HG02852 (cell line): ENCODE data around the gene SYNJ2.

Experiments used
- ATAC-seq: cut with Tn5 transposase; IDR thresholded peaks from one replicate; pipeline ENCODE4 v1.9.1; 2021; ENCODE audit warnings: mild to moderate bottlenecking, moderate library complexity; ENCODE audit not compliant: unreplicated experiment

Gene SYNJ2

GRCh38 chr6:157997893-157998608 lies 16.4 kb downstream of the SYNJ2 start:
- no peak for ATAC-seq

- no peak for ATAC-seq
These were observed 17.1 kb downstream of the SYNJ2 start for GRCh38 chr6:157998707-157999167.

DNA sequence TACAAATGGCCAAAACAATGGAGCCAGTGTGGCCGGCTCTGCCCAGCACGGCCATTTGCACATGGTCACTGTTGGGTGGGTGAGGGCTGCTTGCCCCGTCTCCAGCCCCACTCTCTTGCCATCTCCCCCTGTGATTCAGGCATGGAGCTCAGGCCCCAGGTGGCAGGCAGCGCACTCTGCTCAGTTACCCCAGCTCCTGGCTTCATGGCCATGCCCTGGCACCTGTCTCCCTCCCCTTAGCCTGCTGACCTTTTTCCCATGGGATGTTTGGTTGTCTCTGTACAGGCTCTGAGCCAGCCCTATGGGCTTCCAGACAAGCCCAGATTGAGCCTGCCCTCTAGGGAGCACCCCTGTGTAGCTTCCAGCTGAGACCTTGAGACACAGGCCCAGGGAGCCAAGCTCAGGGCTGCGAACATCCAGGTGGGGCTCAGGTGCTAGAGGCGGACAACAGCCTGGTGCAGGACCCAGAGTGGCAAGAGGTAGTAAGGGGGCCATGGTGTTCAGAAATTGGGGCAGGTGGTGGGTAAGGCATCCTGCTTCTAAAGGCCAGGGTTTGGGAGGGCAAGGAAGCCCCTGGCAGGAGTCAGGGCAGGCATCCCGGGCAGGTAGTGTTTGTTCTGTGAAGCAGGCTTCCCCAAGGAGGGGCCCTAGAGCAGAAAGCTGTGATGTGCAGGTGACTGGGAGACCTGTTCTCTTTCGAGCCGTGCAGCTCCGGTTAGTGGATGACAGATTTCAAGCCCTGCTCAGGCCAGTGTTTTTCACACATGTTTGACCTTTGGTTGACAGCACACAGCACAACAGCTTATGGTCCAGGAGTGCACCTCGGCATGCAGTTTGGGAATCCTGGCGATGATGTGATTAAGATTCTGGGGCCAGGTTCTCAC lies 17.7 kb downstream of the SYNJ2 start:
- no peak for ATAC-seq

DNA sequence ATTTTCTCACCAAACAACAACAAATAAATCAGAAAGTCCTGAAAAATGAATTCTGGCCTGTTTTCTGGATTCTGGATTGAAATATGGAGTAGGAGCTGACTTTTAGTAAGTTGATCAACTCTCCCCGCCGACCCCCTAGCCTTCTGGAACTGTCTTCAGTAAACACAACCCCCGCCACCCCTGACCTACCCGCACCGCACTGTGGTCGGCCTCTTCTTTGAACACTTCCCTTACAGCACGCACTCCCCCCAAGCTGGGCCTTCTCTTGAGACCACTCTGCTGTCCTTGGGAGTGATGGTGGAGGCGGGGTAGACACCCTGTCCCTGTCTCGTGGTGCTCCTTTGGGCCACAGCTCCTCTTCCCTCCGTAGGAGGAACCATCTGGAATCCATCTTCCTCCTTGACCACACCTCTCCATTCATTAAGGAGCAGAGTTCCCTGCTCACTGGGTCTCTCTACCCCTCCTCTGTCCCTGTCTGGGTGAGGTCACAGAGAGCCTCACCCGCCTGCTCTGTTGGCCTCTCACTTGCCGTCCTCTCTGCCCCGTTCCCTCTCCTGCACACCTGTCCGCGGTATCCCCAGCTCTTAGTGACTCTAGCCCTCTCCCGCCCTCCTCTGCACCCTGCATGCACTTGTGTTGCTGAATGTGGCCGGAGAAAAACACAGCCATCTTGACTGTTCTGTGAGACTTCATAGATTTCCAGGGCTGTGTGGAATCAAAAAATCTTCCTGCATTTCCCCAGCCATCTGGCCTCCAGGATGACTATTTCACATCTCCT lies 19.1 kb downstream of the SYNJ2 start:
- ATAC-seq, result no peak

- no peak for ATAC-seq
These were observed 20.7 kb downstream of the SYNJ2 start for GRCh38 chr6:158002249-158002950.

DNA sequence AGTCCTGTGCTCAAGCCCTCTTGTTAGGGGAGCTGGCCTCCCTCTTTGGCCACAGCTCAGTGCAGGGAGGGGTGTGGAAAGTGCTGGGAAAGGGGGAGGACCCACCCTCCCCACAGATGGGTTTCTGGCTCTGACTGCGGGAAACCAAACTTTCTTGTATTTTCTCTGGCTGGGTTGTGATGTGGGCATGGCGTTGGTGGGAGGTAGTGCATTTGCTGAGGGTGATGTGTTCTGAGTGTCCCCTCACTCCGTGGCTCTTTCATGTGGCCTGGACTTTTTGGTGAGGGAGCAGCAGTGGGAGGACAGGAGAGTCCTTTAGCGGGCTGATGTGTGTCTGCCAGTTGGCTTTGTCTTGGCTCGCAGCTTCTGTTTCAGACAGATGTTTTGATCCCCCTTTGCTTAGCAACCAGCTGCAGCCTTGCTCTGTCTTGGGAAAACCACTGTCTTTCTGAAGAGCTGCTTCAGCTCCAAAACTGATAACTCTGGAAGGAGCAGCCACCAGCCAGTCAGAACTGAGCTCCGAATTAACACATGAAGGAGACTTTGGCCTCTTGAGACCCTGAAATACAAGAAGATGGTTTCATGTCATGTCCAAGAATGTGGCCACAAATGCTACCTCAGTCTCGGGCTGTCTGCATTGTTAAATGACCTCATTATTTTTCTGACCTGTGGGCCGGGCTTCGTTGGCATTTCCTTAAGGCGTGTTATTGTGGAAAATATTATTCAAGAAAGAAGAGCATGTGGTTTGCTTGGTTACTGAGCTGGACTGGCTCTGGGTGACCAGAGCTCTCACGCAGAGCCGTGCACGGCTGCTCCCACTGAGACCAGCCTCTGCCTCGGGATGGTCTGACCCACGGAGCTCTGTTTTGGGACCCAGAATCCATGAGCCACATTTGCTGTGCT lies 21.5 kb downstream of the SYNJ2 start:
- ATAC-seq, result no peak

GRCh38 chr6:158003910-158004700 lies 22.4 kb downstream of the SYNJ2 start:
- ATAC-seq, result no peak

DNA sequence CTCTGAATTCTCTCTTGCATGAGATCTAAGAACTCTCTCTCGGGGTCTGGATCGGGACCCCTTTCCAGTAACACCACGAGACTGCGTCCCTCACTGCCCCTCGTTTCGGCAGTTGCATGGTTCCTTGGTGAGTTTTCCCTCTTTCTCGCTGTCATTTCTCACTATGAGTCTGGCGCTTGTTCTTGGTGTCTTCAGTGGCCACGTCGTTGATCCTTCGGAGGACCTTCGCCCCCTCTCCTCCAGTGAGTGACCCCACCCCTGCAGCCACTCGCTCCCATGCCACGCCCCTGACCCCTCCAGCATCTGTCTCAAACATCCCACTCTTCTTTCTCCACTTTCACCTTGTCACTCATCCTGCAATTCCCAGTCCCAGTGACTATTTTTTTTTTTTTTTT lies 23.0 kb downstream of the SYNJ2 start:
- ATAC-seq, result no peak

DNA sequence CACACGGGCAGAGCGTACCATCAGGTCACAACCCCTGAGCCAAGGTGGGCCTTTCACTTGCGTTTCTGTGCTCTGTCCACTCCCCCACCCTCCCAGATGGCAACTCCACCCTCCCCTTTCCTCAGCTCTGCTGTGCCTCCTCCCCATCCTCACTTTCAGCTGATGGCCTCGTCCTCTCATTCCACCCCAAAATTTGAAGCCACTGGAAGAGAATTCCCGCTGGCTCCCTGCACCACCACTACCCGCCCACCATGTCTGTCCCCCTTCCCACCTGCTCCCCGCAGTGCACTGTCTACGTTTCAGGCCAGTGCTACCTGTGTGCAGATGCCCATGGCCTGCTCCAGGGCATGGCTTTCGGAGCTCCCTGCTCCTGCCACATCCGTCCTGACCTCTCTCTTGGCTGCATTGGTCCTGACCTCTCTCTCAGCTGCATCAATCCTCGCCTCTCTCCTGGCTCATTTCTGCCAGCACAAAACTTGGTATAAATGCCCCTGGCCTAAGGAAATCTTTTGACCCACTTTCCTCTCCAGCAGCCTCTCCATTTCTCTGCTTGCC lies 24.0 kb downstream of the SYNJ2 start:
- ATAC-seq, result no peak

DNA sequence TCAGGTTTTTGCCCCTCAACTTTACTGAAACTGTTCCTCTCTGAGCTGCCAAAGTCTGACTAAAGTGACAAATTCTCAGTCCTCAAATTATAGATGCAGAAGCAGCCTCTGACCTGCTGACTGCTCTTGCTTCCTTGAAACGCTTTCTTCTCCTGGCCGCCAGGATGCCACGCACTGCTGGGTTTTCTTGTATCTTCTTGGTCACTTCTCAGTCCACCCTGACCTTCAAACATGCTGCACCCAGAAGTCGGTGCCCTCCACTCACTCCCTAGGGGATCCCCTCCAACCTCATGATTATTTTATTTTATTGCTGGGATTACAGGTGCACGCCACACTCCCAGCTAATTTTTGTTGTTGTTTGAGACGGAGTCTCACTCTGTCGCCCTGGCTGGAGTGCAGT lies 24.7 kb downstream of the SYNJ2 start:
- ATAC-seq, result no peak

DNA sequence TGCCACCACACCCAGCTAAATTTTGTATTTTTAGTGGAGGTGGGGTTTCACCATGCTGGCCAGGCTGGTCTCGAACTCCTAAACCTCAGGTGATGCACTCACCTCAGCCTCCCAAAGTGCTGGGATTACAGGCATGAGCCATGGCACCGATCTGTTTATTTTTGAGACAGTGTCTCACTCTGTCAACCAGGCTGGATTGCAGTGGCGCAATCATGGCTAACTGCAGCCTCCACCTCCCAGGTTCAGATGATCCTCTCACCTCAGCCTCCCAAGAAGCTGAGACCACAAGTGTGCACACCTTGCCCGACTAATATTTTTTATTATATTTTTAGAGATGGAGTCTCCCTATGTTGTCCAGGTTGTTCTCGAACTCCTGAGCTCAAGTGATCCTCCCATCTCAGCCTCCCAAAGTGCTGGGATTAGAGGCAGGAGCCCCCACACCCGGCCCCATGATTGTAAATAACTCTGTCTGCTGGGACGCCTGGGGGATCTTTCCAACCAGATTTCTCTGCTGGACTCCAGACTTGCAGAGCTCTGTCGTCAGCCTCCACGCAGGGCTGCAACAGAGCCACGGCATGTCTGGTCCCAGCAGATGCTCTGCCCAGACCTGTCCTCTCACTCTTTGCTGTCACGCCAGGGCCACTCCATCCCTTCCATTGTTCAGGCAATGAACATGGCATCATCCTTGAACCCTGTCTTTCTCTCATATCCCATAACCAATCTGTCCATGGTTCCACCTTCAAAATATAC lies 25.3 kb downstream of the SYNJ2 start:
- ATAC-seq, result no peak

GRCh38 chr6:158008864-158009113 lies 27.1 kb downstream of the SYNJ2 start:
- no peak for ATAC-seq

GRCh38 chr6:158009114-158009891 lies 27.6 kb downstream of the SYNJ2 start:
- no peak for ATAC-seq

GRCh38 chr6:158009935-158010585 lies 28.4 kb downstream of the SYNJ2 start:
- no peak for ATAC-seq

DNA sequence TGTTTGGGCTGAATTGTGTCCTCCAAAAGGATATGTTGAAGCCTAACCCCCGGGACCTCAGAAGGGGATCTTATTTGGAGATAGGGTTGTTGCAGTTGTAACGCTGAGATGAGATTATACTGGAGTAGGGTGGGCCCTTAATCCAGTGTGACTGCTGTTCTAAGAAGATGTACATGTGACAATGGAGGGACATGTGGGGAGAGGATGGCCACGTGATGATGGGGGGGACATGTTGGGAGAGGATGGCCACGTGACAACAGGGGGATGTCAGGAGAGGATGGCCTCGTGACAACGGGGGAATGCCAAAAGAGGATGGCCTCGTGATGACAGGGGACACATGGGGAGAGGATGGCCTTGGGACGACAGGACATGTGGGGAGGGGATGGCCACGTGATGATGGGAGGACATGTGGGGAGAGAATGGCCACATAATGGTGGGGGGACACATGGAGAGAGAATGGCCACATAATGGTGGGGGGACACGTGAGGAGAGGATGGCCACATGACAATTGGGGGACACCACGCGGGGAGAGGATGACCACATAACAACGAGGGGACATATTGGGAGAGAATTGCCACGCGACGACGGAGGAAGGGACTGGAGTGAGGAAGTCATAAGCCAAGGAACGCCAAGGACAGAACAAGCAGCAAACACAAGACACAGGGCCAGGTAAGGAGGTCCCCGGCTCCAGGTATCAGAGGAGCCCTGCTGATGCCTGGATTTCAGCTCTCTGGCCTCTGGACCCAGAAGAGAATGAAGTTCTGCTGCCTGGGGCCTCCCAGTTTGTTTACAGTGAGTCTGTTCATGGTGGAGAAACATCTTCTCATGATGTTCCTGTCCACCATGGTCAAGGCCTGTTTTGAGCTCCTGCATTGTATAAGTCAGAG lies 29.2 kb downstream of the SYNJ2 start:
- ATAC-seq, result no peak

GRCh38 chr6:158011478-158011920 lies 29.8 kb downstream of the SYNJ2 start:
- ATAC-seq, result no peak
